ENCODE results near the gene TFDP2. TPM values are rescaled to one million over a fixed set of nuclear protein-coding genes. Genes with fewer than 3 reads are reported as not detected.

Gene TFDP2
- total RNA-seq, 1 experiment from 2014 or later = 76.0 TPM

DNA sequence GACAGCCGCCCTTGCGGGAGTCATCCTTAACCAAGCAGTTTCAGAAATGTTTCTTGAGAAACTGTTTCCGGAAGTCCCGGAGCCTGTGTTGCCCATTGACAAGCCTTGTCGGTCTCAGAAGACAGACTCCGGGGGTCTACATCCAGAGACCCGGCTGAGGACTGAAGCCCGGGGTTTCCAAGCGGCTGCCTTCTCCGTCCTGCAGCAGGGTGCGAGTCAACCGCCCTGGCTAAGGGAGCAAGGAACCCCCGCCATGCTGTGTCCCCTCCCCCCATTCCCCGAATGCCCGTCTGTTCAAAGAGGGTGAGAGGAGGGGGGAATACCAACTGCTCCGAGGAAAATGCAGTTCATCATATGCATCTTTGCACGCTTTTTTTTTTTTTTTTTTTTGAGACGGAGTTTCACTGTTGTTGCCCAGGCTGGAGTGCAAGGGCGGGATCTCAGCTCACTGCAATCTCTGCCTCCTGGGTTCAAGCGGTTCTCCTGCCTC lies 211.3 kb downstream of the TFDP2 start:
- Histone ChIP-seq H3K79me2 (ENCODE audit: insufficient read depth, low read length) (no peaks in the 10 kb centered on the region), H2BK20ac (ENCODE audit: low read depth, low read length, poor library complexity, severe bottlenecking) (no peak overlapping the region), H4K8ac (replicated peaks; ENCODE audit: insufficient read length, low read depth, low read length) (no peak overlapping the region), H3T11ph (ENCODE audit: low read length) (no peak overlapping the region), H3K18ac (ENCODE audit: insufficient read length, low read depth, low read length) (no peak overlapping the region), H3K4me1 (ENCODE audit: insufficient read depth, low read length) (no peaks in the 10 kb centered on the region), H2BK12ac (ENCODE audit: insufficient read length, low read depth, low read length) (no peak overlapping the region), H2BK5ac (ENCODE audit: insufficient read length, low read length) (no peak overlapping the region), H3K23me2 (ENCODE audit: insufficient read length, low read depth, low read length, poor library complexity, severe bottlenecking) (no peaks in the 10 kb centered on the region), H3K9me3 (ENCODE audit: control insufficient read depth, low read depth, low read length) (no peaks in the 10 kb centered on the region), H4K5ac (ENCODE audit: insufficient read length, low read depth, low read length) (no peak overlapping the region), H4K20me1 (ENCODE audit: control insufficient read depth, insufficient read depth, insufficient read length) (no peaks in the 10 kb centered on the region), H3K27ac (ENCODE audit: insufficient read length, low read depth, low read length) (no peak overlapping the region), H3K56ac (ENCODE audit: insufficient read length, low read depth, low read length) (no peak overlapping the region), H3K4me2 (ENCODE audit: insufficient read depth, insufficient read length, low read length) (no peak overlapping the region), H3K23ac (ENCODE audit: insufficient read length, low read depth, low read length) (no peak overlapping the region), H3K27me3 (ENCODE audit: insufficient read depth, low read length) (no peaks in the 10 kb centered on the region), H3K4ac (ENCODE audit: low read depth, low read length) (no peak overlapping the region), H2BK120ac (ENCODE audit: low read depth, low read length, poor library complexity, severe bottlenecking) (no peak overlapping the region), H2AK5ac (ENCODE audit: insufficient read length, low read length) (no peak overlapping the region), H2AFZ (ENCODE audit: low read length) (no peak overlapping the region), H2BK15ac (ENCODE audit: low read depth, low read length) (no peak overlapping the region), H3K79me1 (ENCODE audit: insufficient read depth, low read depth, low read length, poor library complexity, severe bottlenecking) (no peaks in the 10 kb centered on the region), H3K14ac (ENCODE audit: insufficient read depth, low read length) (no peak overlapping the region), H3K9ac (ENCODE audit: extremely low read depth, insufficient read length, low read length) (no peak overlapping the region), H4K91ac (ENCODE audit: insufficient read length, low read depth, low read length) (no peak overlapping the region)
- Mint-ChIP-seq H3K4me3 (no peak overlapping the region), H3K4me1 (peaks cover 5 to 7% of the 10 kb centered on the region in 2 experiments), H3K36me3 (ENCODE audit: insufficient read depth in 1 of 3, low read depth in 3 of 3) (no peaks in the 10 kb centered on the region; a peak in 1 of 7 replicates), H3K27me3 (ENCODE audit: low read depth) (no peaks in the 10 kb centered on the region), H3K27ac (peak overlapping the region in 1 of 3 experiments; percentile 87; a peak in 1 of 7 replicates), H3K9me3 (no peaks in the 10 kb centered on the region)
- DNase-seq = no peak
- WGBS (ENCODE audit: extremely low coverage, insufficient read length, low lambda C conversion rate) = no CpG with 5 or more reads among the region's 20 CpGs
- TF ChIP-seq, protein P1, sequence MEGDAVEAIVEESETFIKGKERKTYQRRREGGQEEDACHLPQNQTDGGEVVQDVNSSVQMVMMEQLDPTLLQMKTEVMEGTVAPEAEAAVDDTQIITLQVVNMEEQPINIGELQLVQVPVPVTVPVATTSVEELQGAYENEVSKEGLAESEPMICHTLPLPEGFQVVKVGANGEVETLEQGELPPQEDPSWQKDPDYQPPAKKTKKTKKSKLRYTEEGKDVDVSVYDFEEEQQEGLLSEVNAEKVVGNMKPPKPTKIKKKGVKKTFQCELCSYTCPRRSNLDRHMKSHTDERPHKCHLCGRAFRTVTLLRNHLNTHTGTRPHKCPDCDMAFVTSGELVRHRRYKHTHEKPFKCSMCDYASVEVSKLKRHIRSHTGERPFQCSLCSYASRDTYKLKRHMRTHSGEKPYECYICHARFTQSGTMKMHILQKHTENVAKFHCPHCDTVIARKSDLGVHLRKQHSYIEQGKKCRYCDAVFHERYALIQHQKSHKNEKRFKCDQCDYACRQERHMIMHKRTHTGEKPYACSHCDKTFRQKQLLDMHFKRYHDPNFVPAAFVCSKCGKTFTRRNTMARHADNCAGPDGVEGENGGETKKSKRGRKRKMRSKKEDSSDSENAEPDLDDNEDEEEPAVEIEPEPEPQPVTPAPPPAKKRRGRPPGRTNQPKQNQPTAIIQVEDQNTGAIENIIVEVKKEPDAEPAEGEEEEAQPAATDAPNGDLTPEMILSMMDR (conservative IDR thresholded peaks at IDR 0.05) = no peak
